ENCODE measurements around the gene LCNL1. TPM values are rescaled to one million over a fixed set of nuclear protein-coding genes. Genes with fewer than 3 reads are reported as not detected.

Gene LCNL1
- total RNA-seq, 3 donors from 2014 or later: 0.16 to 0.29 TPM; not detected in 1

DNA sequence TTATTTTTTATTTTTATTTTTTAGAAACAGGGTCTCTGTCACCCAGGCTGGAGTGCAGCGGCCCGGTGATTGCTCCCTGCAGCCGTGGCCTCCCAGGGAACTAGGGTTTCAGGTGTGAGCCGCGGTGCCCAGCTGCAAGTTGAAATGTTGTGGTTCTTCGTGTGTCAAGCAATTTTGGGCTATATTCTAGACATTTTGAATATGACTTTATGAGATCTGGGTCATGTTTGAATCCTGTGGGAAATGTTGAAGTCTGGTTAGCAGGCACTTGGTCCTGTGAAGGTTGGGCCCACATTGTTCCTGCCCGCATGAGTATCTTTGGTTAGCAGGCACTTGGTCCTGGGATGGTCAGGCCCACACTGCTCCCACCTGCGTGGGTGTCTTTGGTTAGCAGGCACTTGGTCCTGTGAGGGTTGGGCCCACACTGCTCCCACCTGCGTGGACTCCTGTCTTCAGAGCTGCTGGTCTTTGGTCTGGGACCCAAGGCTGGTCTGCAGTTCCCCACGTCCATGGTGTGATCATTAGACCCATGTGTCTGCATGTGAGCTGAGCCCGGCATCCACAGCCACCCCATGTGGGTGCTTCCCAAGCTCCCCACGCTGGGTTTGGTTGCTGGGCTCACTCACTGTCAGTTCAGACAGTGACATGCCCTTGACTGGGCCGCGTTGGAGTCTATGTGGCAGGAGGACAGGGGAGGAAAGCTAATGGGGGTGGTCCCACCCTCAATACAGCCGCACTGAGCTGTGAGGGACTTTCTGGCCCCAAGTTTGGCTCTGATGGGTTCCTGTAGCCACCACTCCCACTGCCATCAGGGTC is 45.4 kb upstream of the LCNL1 start:
- Histone ChIP-seq H3K4me3 (no peak overlapping the region), H3K4me1 (no peaks in the 10 kb centered on the region), H3K9me3 (no peaks in the 10 kb centered on the region), H3K27ac (no peak overlapping the region), H3K36me3 (peaks cover 11% of the 10 kb centered on the region), H3K27me3 (no peaks in the 10 kb centered on the region)
- intact Hi-C loops (cut with DNase I; ENCODE audit: low total_unique reads): no loop called here
- DNase-seq (ENCODE audit: low spot score in 2 of 2): no peak
- TF ChIP-seq, protein P1, sequence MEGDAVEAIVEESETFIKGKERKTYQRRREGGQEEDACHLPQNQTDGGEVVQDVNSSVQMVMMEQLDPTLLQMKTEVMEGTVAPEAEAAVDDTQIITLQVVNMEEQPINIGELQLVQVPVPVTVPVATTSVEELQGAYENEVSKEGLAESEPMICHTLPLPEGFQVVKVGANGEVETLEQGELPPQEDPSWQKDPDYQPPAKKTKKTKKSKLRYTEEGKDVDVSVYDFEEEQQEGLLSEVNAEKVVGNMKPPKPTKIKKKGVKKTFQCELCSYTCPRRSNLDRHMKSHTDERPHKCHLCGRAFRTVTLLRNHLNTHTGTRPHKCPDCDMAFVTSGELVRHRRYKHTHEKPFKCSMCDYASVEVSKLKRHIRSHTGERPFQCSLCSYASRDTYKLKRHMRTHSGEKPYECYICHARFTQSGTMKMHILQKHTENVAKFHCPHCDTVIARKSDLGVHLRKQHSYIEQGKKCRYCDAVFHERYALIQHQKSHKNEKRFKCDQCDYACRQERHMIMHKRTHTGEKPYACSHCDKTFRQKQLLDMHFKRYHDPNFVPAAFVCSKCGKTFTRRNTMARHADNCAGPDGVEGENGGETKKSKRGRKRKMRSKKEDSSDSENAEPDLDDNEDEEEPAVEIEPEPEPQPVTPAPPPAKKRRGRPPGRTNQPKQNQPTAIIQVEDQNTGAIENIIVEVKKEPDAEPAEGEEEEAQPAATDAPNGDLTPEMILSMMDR (IDR thresholded peaks at IDR 0.05): no peak
- TF ChIP-seq POLR2A (IDR thresholded peaks at IDR 0.05) (no peak), POLR2AphosphoS5 (IDR thresholded peaks at IDR 0.05) (no peak)

DNA sequence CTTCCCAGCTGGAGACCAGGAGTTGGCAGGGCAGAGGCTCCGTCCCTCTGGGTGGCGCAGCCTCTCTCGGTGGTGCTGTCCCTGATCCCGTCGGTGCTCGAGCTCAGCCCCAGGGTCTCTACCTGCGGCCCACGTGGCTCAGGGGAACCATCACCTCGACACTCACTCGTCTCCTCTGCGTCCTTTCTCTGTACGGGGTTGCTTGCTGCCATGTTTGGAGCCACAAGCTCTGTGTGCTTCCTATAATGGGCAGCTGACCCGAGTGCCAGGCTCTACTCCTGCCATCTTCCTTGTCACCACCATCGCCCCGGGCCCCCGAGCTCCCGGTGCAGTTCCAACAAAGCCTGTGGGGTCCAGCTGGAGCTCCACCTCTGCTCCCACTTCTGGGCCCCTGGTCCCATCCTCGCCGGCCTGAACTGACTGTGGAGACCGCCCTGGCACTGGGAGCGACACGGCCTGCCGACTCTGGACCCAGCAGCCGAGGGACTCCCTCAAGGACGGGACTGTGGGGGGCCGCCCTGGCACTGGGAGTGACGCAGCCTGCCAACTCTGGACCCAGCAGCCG is 43.3 kb upstream of the LCNL1 start:
- TF ChIP-seq, protein P1 (IDR thresholded peaks at IDR 0.05): no peak
- TF ChIP-seq POLR2AphosphoS5 (IDR thresholded peaks at IDR 0.05) (no peak), POLR2A (IDR thresholded peaks at IDR 0.05) (no peak)

DNA sequence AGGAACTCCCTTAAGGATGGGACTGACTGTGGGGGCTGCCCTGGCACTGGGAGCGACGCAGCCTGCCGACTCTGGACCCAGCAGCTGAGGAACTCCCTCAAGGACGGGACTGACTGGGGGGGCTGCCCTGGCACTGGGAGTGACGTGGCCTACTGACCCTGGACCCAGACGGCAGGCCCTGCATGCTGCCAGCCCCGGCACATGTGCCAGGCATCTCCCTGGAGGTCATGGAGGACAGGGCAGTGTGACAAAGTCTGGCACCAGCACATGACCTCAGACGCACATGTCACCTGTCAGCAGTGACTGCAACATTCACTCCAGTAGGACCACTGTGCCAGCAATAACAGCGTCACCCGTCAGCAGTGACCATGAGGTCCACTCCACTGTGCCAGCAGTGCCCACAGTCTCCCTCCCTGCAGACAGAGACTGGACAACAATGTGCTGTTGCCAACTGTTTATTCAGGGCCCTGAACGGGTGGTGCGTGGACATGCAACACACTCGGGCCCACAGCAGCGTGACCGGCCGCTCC is 42.7 kb upstream of the LCNL1 start:
- intact Hi-C loops (cut with DNase I; ENCODE audit: low total_unique reads): no loop called here
- H3K27ac ChIP-seq: no peak overlapping the region
- H3K9me3 ChIP-seq: no peaks in the 10 kb centered on the region
- no peak for DNase-seq (ENCODE audit: low spot score in 2 of 2)
- H3K4me3 ChIP-seq: no peak overlapping the region
- peaks cover 8 to 10% of the 10 kb centered on the region in 2 donors for H3K4me1 ChIP-seq
- TF ChIP-seq POLR2A (IDR thresholded peaks at IDR 0.05) (no peak), POLR2AphosphoS5 (IDR thresholded peaks at IDR 0.05) (no peak)
- TF ChIP-seq, protein P1 (IDR thresholded peaks at IDR 0.05): no peak
- H3K27me3 ChIP-seq: no peaks in the 10 kb centered on the region
- H3K36me3 ChIP-seq: peaks cover 11% of the 10 kb centered on the region

More for the DNA sequence above, 43.3 kb upstream of the LCNL1 start:
- DNase-seq (ENCODE audit: low spot score in 2 of 2): no peak
- Histone ChIP-seq H3K36me3 (peaks cover 11% of the 10 kb centered on the region), H3K4me1 (peaks cover 8 to 10% of the 10 kb centered on the region in 2 donors), H3K27me3 (no peaks in the 10 kb centered on the region), H3K4me3 (no peak overlapping the region), H3K27ac (no peak overlapping the region), H3K9me3 (no peaks in the 10 kb centered on the region)
- intact Hi-C loops (cut with DNase I; ENCODE audit: low total_unique reads): no loop called here

DNA sequence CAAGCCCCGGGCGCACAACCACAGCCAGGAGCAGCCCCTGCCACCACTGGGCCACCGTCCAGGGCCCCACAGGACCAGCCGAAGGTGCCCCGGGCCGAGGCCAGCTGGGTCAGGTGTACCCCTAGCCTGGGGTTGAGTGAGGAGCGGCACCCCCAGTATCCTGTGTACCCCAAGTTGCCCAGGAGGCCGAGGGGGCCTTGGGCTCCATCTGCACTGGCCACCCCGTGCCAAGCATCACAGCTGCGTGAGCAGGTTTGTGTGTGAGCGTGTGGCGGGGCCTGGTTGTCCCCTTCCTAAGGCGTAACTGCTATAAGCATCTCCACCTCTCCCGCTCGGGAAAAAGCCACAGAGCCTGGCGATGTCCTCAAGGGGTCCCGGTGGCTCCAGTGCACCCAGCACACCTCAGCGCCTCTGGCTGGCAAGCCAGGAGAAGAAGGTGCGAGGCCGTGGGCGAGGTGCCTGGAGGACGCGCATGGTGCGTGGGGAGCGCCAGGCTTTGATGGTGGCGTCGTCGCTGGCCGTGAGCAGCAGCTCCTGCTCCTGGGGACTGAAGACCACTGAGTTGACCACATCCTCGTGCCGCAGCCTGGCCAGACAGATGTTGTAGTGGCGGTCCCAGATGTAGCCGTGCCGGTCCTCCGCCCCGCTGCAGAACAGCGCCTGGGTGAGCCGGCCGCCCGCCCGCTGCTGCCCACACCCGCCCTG is 42.1 kb upstream of the LCNL1 start:
- DNase-seq (ENCODE audit: low spot score in 2 of 2): no peak
- no peak overlapping the region for H3K27ac ChIP-seq
- peaks cover 8 to 10% of the 10 kb centered on the region in 2 donors for H3K4me1 ChIP-seq
- H3K4me3 ChIP-seq: no peak overlapping the region
- H3K9me3 ChIP-seq: no peaks in the 10 kb centered on the region
- peaks cover 11% of the 10 kb centered on the region for H3K36me3 ChIP-seq
- no peaks in the 10 kb centered on the region for H3K27me3 ChIP-seq
- intact Hi-C loops (cut with DNase I; ENCODE audit: low total_unique reads): no loop called here
- TF ChIP-seq POLR2AphosphoS5 (IDR thresholded peaks at IDR 0.05) (no peak), POLR2A (IDR thresholded peaks at IDR 0.05) (no peak)
- TF ChIP-seq, protein P1 (IDR thresholded peaks at IDR 0.05): no peak
